Measurements from ENCODE around the gene EIF4G3. TPM values are rescaled to one million over a fixed set of nuclear protein-coding genes. Genes with fewer than 3 reads are reported as not detected.

Gene EIF4G3
- total RNA-seq, 2 donors from 2014 or later, result 20.8 to 48.8 TPM

DNA sequence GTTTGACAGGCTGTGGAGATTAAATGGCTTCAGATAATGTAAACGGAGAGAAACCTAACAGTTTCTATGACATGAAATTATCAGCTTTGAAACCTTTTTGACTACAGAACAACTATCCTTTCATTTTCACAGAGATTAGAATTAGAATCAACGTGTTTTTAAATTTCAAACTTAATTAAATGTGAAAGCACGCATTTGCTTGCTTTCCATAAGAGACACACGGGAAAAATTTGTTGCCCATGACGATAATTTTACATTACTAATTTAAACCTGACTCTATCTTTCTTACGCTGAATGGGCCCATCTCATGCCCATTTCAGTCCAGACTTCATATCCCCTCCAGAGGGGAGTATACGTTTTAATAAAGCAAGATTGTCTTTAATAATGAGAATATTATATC lies 297.9 kb downstream of the EIF4G3 start:
- ATAC-seq (no peak), DNase-seq (no peak)
- peaks cover 0 to 7% of the 10 kb centered on the region in 2 donors for H3K36me3 ChIP-seq (replicated peaks in 1 of 2; ENCODE audit: insufficient read depth in 1 of 2, low read depth in 2 of 2)
- intact Hi-C loops (cut with DNase I), result no loop called here
- no peaks in the 10 kb centered on the region for H3K9me3 ChIP-seq
- H3K27ac ChIP-seq, result no peak overlapping the region
- H3K4me3 ChIP-seq, result no peak overlapping the region
- TF ChIP-seq POLR2A (IDR thresholded peaks at IDR 0.05), result no peak
- TF ChIP-seq, protein P1, sequence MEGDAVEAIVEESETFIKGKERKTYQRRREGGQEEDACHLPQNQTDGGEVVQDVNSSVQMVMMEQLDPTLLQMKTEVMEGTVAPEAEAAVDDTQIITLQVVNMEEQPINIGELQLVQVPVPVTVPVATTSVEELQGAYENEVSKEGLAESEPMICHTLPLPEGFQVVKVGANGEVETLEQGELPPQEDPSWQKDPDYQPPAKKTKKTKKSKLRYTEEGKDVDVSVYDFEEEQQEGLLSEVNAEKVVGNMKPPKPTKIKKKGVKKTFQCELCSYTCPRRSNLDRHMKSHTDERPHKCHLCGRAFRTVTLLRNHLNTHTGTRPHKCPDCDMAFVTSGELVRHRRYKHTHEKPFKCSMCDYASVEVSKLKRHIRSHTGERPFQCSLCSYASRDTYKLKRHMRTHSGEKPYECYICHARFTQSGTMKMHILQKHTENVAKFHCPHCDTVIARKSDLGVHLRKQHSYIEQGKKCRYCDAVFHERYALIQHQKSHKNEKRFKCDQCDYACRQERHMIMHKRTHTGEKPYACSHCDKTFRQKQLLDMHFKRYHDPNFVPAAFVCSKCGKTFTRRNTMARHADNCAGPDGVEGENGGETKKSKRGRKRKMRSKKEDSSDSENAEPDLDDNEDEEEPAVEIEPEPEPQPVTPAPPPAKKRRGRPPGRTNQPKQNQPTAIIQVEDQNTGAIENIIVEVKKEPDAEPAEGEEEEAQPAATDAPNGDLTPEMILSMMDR (IDR thresholded peaks at IDR 0.05), result no peak
- WGBS, 2 donors, result 93 to 95% methylated on average over 7 of the region's 7 CpGs
- H3K4me1 ChIP-seq, result no peaks in the 10 kb centered on the region
- no peaks in the 10 kb centered on the region for H3K27me3 ChIP-seq

DNA sequence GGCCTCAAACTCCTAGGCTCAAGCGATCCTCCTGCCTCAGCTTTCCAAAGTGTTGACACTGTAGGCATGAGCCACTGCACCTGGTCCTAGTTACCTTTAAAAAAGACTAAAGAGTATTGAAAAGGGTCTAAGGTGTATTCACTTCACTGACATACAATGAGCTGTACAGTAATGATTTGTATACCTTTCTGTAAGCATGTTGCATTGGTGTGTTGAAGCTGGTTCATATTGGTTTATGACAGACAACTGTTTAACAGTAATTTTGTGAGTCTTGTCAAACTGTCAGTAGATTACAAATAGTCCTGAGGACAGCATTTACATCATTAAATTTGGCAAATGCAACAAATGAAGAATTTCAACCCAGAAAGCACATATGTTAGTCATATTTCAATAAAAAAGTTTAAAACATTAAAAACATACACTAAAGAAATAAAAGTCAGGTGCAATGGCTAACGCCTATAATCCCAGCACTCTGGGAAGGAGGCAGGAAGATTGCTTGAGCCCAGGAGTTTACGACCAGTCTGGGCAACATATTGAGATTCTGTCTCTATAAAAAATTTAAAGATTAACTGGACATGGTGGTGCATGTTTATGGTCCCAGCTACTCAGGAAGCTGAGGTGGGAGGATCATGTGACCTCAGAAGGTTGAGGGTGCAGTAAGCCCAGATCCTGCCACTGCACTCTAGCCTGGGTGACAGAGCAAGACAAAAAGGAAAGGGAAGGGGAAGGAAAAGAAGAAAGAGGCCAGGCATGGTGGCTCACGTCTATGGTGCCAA lies 301.3 kb downstream of the EIF4G3 start:
- H3K9me3 ChIP-seq, result no peaks in the 10 kb centered on the region
- DNase-seq (no peak), ATAC-seq (no peak)
- H3K27ac ChIP-seq, result no peak overlapping the region
- intact Hi-C loops (cut with DNase I), result no loop called here
- peaks cover 0 to 7% of the 10 kb centered on the region in 2 donors for H3K36me3 ChIP-seq (replicated peaks in 1 of 2; ENCODE audit: insufficient read depth in 1 of 2, low read depth in 2 of 2)
- 82 to 84% methylated on average over 4 of the region's 4 CpGs for WGBS, 2 donors
- no peak for TF ChIP-seq POLR2A (IDR thresholded peaks at IDR 0.05)
- TF ChIP-seq, protein P1 (IDR thresholded peaks at IDR 0.05), result no peak
- H3K4me1 ChIP-seq, result no peaks in the 10 kb centered on the region
- H3K27me3 ChIP-seq, result no peaks in the 10 kb centered on the region
- H3K4me3 ChIP-seq, result no peak overlapping the region

DNA sequence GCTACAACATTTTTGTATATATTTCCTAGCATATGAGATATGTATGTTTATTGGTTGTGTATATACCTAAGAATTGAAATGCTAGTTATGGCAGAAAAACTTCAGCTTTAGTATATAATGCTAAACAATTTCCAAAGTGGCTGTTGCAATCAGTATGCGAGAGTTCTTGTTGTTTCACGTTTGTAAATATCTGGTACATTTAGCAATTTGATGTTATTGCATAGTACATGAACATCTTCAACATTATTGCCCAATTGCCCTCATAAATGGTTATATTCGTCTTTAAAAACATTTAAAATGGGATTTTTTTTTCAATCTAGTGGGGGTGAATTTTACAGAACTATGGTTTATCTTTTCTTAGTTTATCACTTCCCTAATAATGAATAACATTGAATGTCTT lies 303.4 kb downstream of the EIF4G3 start:
- TF ChIP-seq, protein P1 (IDR thresholded peaks at IDR 0.05), result no peak
- no peak for TF ChIP-seq POLR2A (IDR thresholded peaks at IDR 0.05)
- no peak overlapping the region for H3K4me3 ChIP-seq
- no peaks in the 10 kb centered on the region for H3K9me3 ChIP-seq
- WGBS, 2 donors, result 80 to 82% methylated on average over 3 of the region's 3 CpGs
- no peak overlapping the region for H3K27ac ChIP-seq
- H3K36me3 ChIP-seq (replicated peaks in 1 of 2; ENCODE audit: insufficient read depth in 1 of 2, low read depth in 2 of 2), result peaks cover 0 to 2% of the 10 kb centered on the region in 2 donors
- no peak for ATAC-seq
- no peaks in the 10 kb centered on the region for H3K4me1 ChIP-seq
- H3K27me3 ChIP-seq, result no peaks in the 10 kb centered on the region
- intact Hi-C loops (cut with DNase I), result no loop called here
- no peak for DNase-seq

DNA sequence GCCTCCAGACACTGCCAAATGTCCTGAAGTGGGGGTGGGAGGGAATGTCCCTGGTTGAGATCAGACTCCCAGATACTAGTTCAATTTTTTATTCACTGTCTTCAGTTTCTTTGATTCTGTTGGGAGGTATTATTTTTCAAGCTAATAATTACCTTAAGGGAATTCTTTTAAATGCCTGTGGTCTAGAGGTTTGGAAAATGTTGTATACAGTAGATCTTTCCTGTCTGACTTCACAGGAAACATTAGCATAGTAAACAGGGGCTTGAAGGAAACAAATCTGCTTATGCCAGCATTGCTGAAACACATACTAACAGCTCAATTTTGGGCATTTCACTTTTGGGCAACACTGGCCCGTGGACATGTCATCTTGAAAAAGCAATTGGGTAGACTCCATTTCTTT lies 305.3 kb downstream of the EIF4G3 start:
- no peaks in the 10 kb centered on the region for H3K4me1 ChIP-seq
- TF ChIP-seq, protein P1 (IDR thresholded peaks at IDR 0.05), result no peak
- no peak for TF ChIP-seq POLR2A (IDR thresholded peaks at IDR 0.05)
- no peak for ATAC-seq
- intact Hi-C loops (cut with DNase I), result no loop called here
- no peaks in the 10 kb centered on the region for H3K27me3 ChIP-seq
- no peaks in the 10 kb centered on the region for H3K36me3 ChIP-seq (replicated peaks in 1 of 2; ENCODE audit: insufficient read depth in 1 of 2, low read depth in 2 of 2)
- DNase-seq, result no peak
- WGBS, 2 donors, result 44 to 46% methylated on average over 1 of the region's 1 CpG
- no peak overlapping the region for H3K4me3 ChIP-seq
- no peaks in the 10 kb centered on the region for H3K9me3 ChIP-seq
- H3K27ac ChIP-seq, result no peak overlapping the region

DNA sequence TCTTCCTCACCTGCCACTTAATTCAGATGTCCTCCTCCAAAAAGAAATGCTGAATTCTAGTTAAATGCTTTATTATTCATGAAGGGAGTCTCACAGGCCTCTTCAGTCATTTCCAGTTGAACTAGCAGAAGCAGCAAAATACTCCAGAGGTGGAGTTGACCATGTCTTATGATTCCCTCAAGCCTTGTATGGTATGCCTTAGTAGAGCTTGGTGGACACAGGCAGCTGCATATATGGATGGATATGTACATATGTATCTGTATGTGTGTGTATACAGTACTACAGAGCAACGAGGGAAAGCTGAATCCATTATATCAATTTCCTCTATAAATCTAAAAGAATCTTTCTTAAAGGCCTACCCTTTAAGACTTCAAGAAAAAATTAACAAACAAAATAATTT lies 306.0 kb downstream of the EIF4G3 start:
- H3K4me3 ChIP-seq, result no peak overlapping the region
- H3K4me1 ChIP-seq, result no peaks in the 10 kb centered on the region
- no peaks in the 10 kb centered on the region for H3K9me3 ChIP-seq
- 72 to 81% methylated on average over 1 of the region's 1 CpG for WGBS, 2 donors
- intact Hi-C loops (cut with DNase I), result no loop called here
- TF ChIP-seq POLR2A (IDR thresholded peaks at IDR 0.05), result no peak
- TF ChIP-seq, protein P1 (IDR thresholded peaks at IDR 0.05), result no peak
- no peaks in the 10 kb centered on the region for H3K36me3 ChIP-seq (replicated peaks in 1 of 2; ENCODE audit: insufficient read depth in 1 of 2, low read depth in 2 of 2)
- H3K27me3 ChIP-seq, result no peaks in the 10 kb centered on the region
- ATAC-seq, result no peak
- H3K27ac ChIP-seq, result no peak overlapping the region
- no peak for DNase-seq
